ENCODE results near the gene FAF1. TPM values are rescaled to one million over a fixed set of nuclear protein-coding genes. Genes with fewer than 3 reads are reported as not detected.

Gene FAF1
- total and polyA plus RNA-seq, 2 of the 8 experiments (the other 6 are each of a cell fraction or from before 2014, with no cell fraction given) = 10.8 to 65.9 TPM

- no peak overlapping the region for H2BK20ac ChIP-seq (ENCODE audit: low read length)
- no peaks in the 10 kb centered on the region for H4K20me1 ChIP-seq (replicated peaks in 1 of 2; ENCODE audit: control insufficient read depth in 1 of 2, insufficient read depth in 2 of 2, low read length in 2 of 2)
- 0 out of 2 replicates have a peak overlapping the region, but pooled peaks have one; percentile 55 for H2BK5ac ChIP-seq (ENCODE audit: low read depth, low read length)
- no peaks in the 10 kb centered on the region for H3K27me3 ChIP-seq (replicated peaks in 1 of 4; ENCODE audit: control insufficient read depth in 3 of 4, extremely low read depth in 1 of 4, insufficient read depth in 3 of 4, low read length in 3 of 4)
- H3K23me2 ChIP-seq (ENCODE audit: low read depth, low read length) = no peaks in the 10 kb centered on the region
- no peak overlapping the region for H3K56ac ChIP-seq (replicated peaks; ENCODE audit: insufficient read length, low read depth, low read length)
- peak overlapping the region; percentile 48 for H4K5ac ChIP-seq (ENCODE audit: insufficient read length, low read depth, low read length)
- no peak overlapping the region for H2BK120ac ChIP-seq (replicated peaks; ENCODE audit: low read depth, low read length)
- no peaks in the 10 kb centered on the region for H3K79me2 ChIP-seq (ENCODE audit: control insufficient read depth in 1 of 2, insufficient read depth in 2 of 2, low read length in 2 of 2)
- H3K4me2 ChIP-seq (ENCODE audit: insufficient read depth in 1 of 2, low read depth in 2 of 2, low read length in 2 of 2) = peak overlapping the region; percentile 55 to 56; a peak in 3 of 4 replicates
- no peak overlapping the region for H3K14ac ChIP-seq (ENCODE audit: insufficient read length)
- 1% methylated on average over 4 of the region's 4 CpGs; no CpG with 5 or more reads in 1 of the 2 experiments for WGBS, 2 experiments (ENCODE audit: extremely low coverage in 1 of 2, insufficient coverage in 1 of 2, insufficient read length in 1 of 2, insufficient replicate concordance in 2 of 2, low coverage in 1 of 2, low lambda C conversion rate in 2 of 2, missing lambda C conversion rate in 1 of 2)
- CTCF ChIA-PET (ENCODE audit: partially characterized antibody) = interaction anchor here (0.6 to 7.9 kb wide), 4 partner anchors 9 to 79 kb away, joined by 3 to 87 read pairs (median 5); no protein-coding TSS in a partner anchor
- no peak overlapping the region for H3K4ac ChIP-seq (replicated peaks; ENCODE audit: insufficient read length, low read depth, low read length)
- no peak overlapping the region for H2BK12ac ChIP-seq (ENCODE audit: low read depth, low read length)
- POLR2A ChIA-PET (ENCODE audit: partially characterized antibody) = interaction anchor here (1.1 to 1.6 kb wide), 4 partner anchors 24 to 83 kb away, joined by 3 to 6 read pairs (median 4); no protein-coding TSS in a partner anchor
- H3K79me1 ChIP-seq (ENCODE audit: low read depth, low read length) = no peaks in the 10 kb centered on the region
- no peak overlapping the region for H3K9ac ChIP-seq (replicated peaks in 1 of 4; ENCODE audit: extremely low read depth in 1 of 4, low read depth in 3 of 4, low read length in 3 of 4)
- peak overlapping the region; percentile 26 for H4K91ac ChIP-seq (replicated peaks; ENCODE audit: insufficient read length, low read length)
- no peak overlapping the region for H2AK5ac ChIP-seq (ENCODE audit: low read depth, low read length)
- H3K4me1 ChIP-seq (replicated peaks in 1 of 4; ENCODE audit: control insufficient read depth in 3 of 4, insufficient read depth in 4 of 4, low read length in 3 of 4) = peaks cover 0 to 34% (median 4%) of the 10 kb centered on the region in 4 experiments; a peak in 3 of 7 replicates
- no peaks in the 10 kb centered on the region for H3K36me3 ChIP-seq (ENCODE audit: control insufficient read depth in 2 of 4, insufficient read depth in 4 of 4, low read length in 3 of 4)
- H2BK15ac ChIP-seq (ENCODE audit: low read length) = no peak overlapping the region
- no peak overlapping the region for H3K27ac ChIP-seq (ENCODE audit: low read depth, low read length)
- peak; percentile 95 for FAIRE-seq
- DNase-seq (ENCODE audit: low read depth in 1 of 2, low spot score in 2 of 2) = peak; percentile 55 to 80
- no peak overlapping the region for H2AFZ ChIP-seq (ENCODE audit: low read length)
- no peak overlapping the region for H3K18ac ChIP-seq (ENCODE audit: extremely low read depth, low read length)
- H4K8ac ChIP-seq (ENCODE audit: extremely low read depth, insufficient read depth, low read length) = no peak overlapping the region
- no peak overlapping the region for H3K23ac ChIP-seq (ENCODE audit: insufficient read length)
- H3K4me3 ChIP-seq (ENCODE audit: extremely low read depth in 1 of 4, insufficient read depth in 2 of 4, low read depth in 3 of 4, low read length in 4 of 4) = peak overlapping the region in 1 of 4 experiments; percentile 49; a peak in 2 of 8 replicates
- H3K9me3 ChIP-seq (ENCODE audit: insufficient read depth in 2 of 2, low read depth in 1 of 2, low read length in 1 of 2) = no peaks in the 10 kb centered on the region
- TF ChIP-seq NANOG (IDR thresholded peaks at IDR 0.05; ENCODE audit: insufficient read depth, low read depth, low read length, poor library complexity, severe bottlenecking) = peak; percentile 99
- peak; percentile 37; the same call in 1 of the 2 replicates for TF ChIP-seq JUND (IDR thresholded peaks at IDR 0.05; ENCODE audit: low read length)
- peak; percentile 71 for TF ChIP-seq POU5F1 (IDR thresholded peaks at IDR 0.05; ENCODE audit: low read depth, low read length)
- peak in 1 of 2 experiments; percentile 94; a peak in 2 of 3 replicates for TF ChIP-seq EP300 (IDR thresholded peaks at IDR 0.05; ENCODE audit: borderline replicate concordance in 1 of 2, low read depth in 2 of 2, low read length in 2 of 2)
- peak; percentile 67; the same call in 1 of the 2 replicates for TF ChIP-seq SP1 (IDR thresholded peaks at IDR 0.05; ENCODE audit: low read depth, low read length)
- TF ChIP-seq FOSL1 (IDR thresholded peaks at IDR 0.05; ENCODE audit: insufficient read depth, low read depth, low read length) = no peak
Measured at GRCh38 chr1:50700214-50700613, 259.9 kb downstream of the FAF1 start.

Measured in H1 (cell line).